Parathyroid adenoma (tissue), 2 donors: ENCODE data around the gene MED8.
A peak's percentile ranks its signal among the peaks of the same experiment; 100 is the strongest.

ENCODE experiments used
- H2AFZ ChIP-seq: fragments of 300-600 bp; sonication (generic); one replicate; pipeline ENCODE4 v1.7.0; 2017; ENCODE audit warnings: antibody characterized with exemption, mild to moderate bottlenecking
- H3K27ac ChIP-seq: fragments of 300-600 bp; sonication (generic); one replicate; pipeline ENCODE4 v1.7.0; 2017
- H3K27me3 ChIP-seq: fragments of 300-600 bp; sonication (generic); one replicate; pipeline ENCODE4 v1.7.0; 2017; ENCODE audit warnings: low read length; ENCODE audit not compliant: control insufficient read depth, insufficient read depth
- H3K36me3 ChIP-seq: fragments of 300-600 bp; sonication (generic); one replicate; pipeline ENCODE4 v1.7.0; 2017; ENCODE audit warnings: low read length; ENCODE audit not compliant: control insufficient read depth, insufficient read depth
- H3K4me1 ChIP-seq: fragments of 300-600 bp; sonication (generic); one replicate; pipeline ENCODE4 v1.7.0; 2017; ENCODE audit warnings: control low read depth
- H3K4me2 ChIP-seq: fragments of 300-600 bp; sonication (generic); one replicate; pipeline ENCODE4 v1.7.0; 2017; ENCODE audit warnings: low read length
- H3K4me3 ChIP-seq: fragments of 300-600 bp; sonication (generic); one replicate; pipeline ENCODE4 v1.7.0; 2017; ENCODE audit warnings: low read depth, low read length
- H3K79me2 ChIP-seq: fragments of 300-600 bp; sonication (generic); one replicate; pipeline ENCODE4 v1.7.0; 2017; ENCODE audit warnings: control low read depth
- H3K9ac ChIP-seq: fragments of 300-600 bp; sonication (generic); one replicate; pipeline ENCODE4 v1.7.0; 2017; ENCODE audit warnings: mild to moderate bottlenecking
- H3K9me3 ChIP-seq: fragments of 300-600 bp; sonication (generic); one replicate; pipeline ENCODE4 v1.7.0; 2017; ENCODE audit warnings: low read length; ENCODE audit not compliant: control insufficient read depth
- TF ChIP-seq, protein P1 (sequence below): fragments of 300-600 bp; sonication (generic); IDR thresholded peaks from one replicate; pipeline ENCODE4 v1.7.0; 2017; ENCODE audit warnings: antibody characterized with exemption, mild to moderate bottlenecking
- donor health status: primary hyperparathyroidism.

Gene MED8, protein sequence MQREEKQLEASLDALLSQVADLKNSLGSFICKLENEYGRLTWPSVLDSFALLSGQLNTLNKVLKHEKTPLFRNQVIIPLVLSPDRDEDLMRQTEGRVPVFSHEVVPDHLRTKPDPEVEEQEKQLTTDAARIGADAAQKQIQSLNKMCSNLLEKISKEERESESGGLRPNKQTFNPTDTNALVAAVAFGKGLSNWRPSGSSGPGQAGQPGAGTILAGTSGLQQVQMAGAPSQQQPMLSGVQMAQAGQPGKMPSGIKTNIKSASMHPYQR

DNA sequence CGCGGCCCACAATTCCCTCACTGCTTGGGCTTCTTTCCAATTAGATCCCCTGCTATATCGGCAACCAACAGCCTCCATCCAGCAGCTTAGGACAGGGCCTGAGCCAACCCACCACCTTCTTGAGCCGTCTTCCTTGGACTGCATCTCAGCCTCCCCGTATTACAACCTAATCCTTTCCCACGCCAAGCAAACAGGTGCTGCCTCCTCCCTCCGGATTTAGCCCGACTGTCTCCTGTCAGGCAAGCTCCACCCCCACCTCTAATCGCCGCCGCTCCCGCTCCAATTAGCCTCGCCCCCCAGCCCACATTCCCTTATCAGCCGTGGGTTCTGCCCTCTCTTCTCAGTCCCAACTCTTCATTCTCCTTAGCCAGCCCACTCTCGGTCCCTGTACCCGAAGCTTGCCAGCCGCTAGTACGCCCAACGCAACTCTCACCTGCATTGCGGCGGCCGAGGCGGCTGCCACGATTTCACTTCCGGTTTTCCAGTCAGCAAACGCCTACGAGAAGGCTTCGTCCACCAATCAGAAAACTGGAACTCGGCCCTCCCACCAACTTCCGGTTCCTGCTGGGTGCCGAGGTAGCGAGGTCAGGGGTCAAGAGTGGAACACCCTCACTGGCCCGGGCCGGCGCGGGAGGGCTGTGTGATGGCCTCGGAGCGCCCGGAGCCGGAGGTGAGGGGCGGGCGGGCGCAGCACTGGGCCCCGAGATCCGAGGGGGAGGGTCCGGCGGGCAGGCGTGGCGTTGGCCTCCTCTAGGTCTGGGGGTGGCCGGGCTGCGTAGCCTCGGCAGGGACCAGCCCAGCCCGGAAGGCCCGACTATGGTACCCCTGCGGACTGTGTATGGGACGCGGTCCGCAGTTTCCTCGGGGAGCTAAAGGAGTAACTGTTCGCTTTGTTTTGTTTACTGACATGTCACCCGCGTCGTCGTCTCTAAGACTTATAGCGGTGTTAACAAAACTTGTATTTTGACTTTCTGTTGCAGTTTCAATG lies at the start of gene MED8, which contains the start of gene SZT2:
Gene MED8, minus strand, starts transcription at position 475 of the 988 bp plus-strand sequence. Its CDS starts 36 bp downstream, at position 439.
Gene SZT2, plus strand, starts transcription at position 574 of the 988 bp plus-strand sequence. Its CDS starts 70 bp downstream, at position 644.
- Histone ChIP-seq H3K79me2 (peaks cover 12% of the 10 kb centered on the region), H3K4me2 (peak within 1 kb of the TSS; percentile 92), H3K9ac (peak within 1 kb of the TSS; percentile 67), H3K27ac (peak within 1 kb of the TSS; percentile 79), H3K36me3 (no peaks in the 10 kb centered on the region), H3K9me3 (no peaks in the 10 kb centered on the region), H2AFZ (peak within 1 kb of the TSS; percentile 89), H3K27me3 (no peaks in the 10 kb centered on the region), H3K4me3 (peak within 1 kb of the TSS; percentile 99), H3K4me1 (peaks cover 10% of the 10 kb centered on the region)
- TF ChIP-seq, protein P1, sequence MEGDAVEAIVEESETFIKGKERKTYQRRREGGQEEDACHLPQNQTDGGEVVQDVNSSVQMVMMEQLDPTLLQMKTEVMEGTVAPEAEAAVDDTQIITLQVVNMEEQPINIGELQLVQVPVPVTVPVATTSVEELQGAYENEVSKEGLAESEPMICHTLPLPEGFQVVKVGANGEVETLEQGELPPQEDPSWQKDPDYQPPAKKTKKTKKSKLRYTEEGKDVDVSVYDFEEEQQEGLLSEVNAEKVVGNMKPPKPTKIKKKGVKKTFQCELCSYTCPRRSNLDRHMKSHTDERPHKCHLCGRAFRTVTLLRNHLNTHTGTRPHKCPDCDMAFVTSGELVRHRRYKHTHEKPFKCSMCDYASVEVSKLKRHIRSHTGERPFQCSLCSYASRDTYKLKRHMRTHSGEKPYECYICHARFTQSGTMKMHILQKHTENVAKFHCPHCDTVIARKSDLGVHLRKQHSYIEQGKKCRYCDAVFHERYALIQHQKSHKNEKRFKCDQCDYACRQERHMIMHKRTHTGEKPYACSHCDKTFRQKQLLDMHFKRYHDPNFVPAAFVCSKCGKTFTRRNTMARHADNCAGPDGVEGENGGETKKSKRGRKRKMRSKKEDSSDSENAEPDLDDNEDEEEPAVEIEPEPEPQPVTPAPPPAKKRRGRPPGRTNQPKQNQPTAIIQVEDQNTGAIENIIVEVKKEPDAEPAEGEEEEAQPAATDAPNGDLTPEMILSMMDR = no peak

DNA sequence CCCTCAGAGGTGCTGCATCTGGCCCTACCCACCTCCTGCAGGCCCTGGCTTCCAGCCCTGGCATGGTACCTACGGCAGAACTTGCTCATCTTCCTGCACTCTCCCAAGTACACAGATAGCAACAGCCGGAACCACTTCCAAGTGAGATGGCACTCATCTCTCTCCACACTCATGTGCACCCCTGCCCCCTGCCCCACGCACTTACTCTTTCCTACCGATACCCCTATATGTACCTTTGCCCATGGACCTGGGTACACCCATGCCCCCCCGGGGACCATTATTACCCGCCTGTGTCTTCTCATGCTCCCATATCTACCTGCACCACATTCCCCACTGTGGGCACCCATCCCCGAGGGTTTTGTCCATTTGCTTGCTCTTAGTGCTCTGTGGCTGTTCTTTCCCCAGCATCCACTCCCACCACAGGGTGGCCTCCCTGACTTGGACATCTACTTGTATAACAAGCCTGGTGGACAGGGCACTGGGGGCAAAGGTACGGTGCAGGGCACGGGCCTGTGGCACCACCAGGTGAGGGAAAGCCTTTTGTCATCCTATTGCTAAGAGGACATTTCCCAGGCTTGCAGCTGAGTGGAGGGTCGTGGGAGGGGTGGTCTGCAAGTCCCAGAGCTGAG lies 49.5 kb upstream of the MED8 start:
- Histone ChIP-seq H3K79me2 (no peaks in the 10 kb centered on the region), H3K27me3 (no peaks in the 10 kb centered on the region), H3K9me3 (no peaks in the 10 kb centered on the region), H2AFZ (no peak overlapping the region), H3K4me2 (no peak overlapping the region), H3K36me3 (no peaks in the 10 kb centered on the region), H3K27ac (no peak overlapping the region), H3K9ac (no peak overlapping the region), H3K4me3 (no peak overlapping the region), H3K4me1 (peaks cover 2% of the 10 kb centered on the region)
- TF ChIP-seq, protein P1 = no peak

DNA sequence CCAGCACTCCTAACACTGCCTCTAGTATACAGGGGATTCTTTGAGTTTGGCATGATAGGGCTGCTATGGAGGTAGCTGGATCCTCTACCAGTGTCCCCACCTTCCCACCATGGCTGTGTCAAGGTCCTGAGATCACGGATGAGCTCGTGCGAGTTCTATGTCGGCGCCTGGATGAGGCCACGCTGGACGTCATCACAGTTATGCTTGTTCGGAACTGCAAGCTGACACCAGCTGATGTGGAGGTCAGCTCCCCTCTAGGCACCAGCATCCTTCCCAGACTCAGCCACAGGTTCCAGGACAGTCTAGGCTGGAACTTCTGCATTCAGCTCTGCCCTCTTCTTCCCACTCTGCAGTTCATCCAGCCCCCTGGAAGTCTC lies 49.0 kb upstream of the MED8 start:
- Histone ChIP-seq H3K4me1 (peaks cover 2% of the 10 kb centered on the region), H3K9ac (no peak overlapping the region), H3K27ac (no peak overlapping the region), H3K27me3 (no peaks in the 10 kb centered on the region), H3K9me3 (no peaks in the 10 kb centered on the region), H3K79me2 (no peaks in the 10 kb centered on the region), H3K4me3 (no peak overlapping the region), H3K4me2 (no peak overlapping the region), H3K36me3 (no peaks in the 10 kb centered on the region), H2AFZ (no peak overlapping the region)
- TF ChIP-seq, protein P1 = no peak

DNA sequence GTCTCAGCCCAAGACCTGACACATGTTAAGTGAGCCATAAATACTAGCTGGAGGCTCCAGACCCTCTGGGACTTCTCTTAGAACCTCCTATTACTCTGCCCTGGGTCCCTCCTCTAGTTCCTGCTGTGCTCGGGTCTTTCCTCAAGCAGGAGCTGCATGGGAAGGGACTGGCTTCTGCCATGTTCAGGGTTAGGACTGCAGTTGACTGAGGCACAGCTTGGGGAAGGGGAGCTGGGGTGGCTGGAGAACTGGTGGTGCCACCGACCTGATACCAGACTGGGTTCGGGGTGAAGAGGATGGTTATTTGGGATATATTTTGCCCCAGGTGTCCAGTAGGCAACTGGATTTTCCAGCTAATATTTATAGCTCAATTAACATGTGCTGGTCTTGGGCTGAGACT lies 48.4 kb upstream of the MED8 start:
- no peak overlapping the region for H2AFZ ChIP-seq
- no peaks in the 10 kb centered on the region for H3K27me3 ChIP-seq
- peaks cover 2% of the 10 kb centered on the region for H3K4me1 ChIP-seq
- no peak overlapping the region for H3K4me3 ChIP-seq
- no peak overlapping the region for H3K27ac ChIP-seq
- no peak overlapping the region for H3K9ac ChIP-seq
- TF ChIP-seq, protein P1 = no peak
- no peak overlapping the region for H3K4me2 ChIP-seq
- H3K36me3 ChIP-seq = no peaks in the 10 kb centered on the region
- no peaks in the 10 kb centered on the region for H3K9me3 ChIP-seq
- H3K79me2 ChIP-seq = no peaks in the 10 kb centered on the region
